GM23338 (cell line): ENCODE data around the gene NRSN2. TPM values are rescaled to one million over a fixed set of nuclear protein-coding genes. Genes with fewer than 3 reads are reported as not detected.
A peak's percentile ranks its signal among the peaks of the same experiment; 100 is the strongest.

Experiments
- ATAC-seq: fragments of 200-7000 bp; cut with Tn5 transposase; 3 replicates; pipeline ENCODE4 v1.9.1; 2020
- DNase-seq: peaks from one replicate; pipeline ENCODE4 v3.0.0-alpha.2; 2015; ENCODE audit warnings: low spot score
- H2AFZ ChIP-seq: fragments of 200-600 bp; sonication (generic); 2 replicates; pipeline ENCODE4 v1.8.0; 2016; ENCODE audit warnings: antibody characterized with exemption, mild to moderate bottlenecking, moderate library complexity
- H3F3A ChIP-seq: fragments of 200-600 bp; sonication (generic); replicated peaks from 2 replicates; pipeline ENCODE4 v1.8.0; 2017; ENCODE audit warnings: antibody characterized with exemption, mixed run types, low read depth
- H3K27ac ChIP-seq: fragments of 200-600 bp; sonication (generic); 2 replicates; pipeline ENCODE4 v1.6.1; 2016; ENCODE audit warnings: low read depth
- H3K27me3 ChIP-seq: fragments of 200-600 bp; sonication (generic); 2 replicates; pipeline ENCODE4 v1.8.0; 2016; ENCODE audit warnings: mild to moderate bottlenecking, mixed run types, moderate library complexity; ENCODE audit not compliant: insufficient read depth
- H3K36me3 ChIP-seq: fragments of 200-600 bp; sonication (generic); 2 replicates; pipeline ENCODE4 v1.8.0; 2016; ENCODE audit warnings: mild to moderate bottlenecking; ENCODE audit not compliant: insufficient read depth
- H3K4me1 ChIP-seq: fragments of 200-600 bp; sonication (generic); 2 replicates; pipeline ENCODE4 v1.8.0; 2016; ENCODE audit warnings: mild to moderate bottlenecking, moderate library complexity; ENCODE audit not compliant: insufficient read depth
- H3K4me2 ChIP-seq: fragments of 200-600 bp; sonication (generic); 2 replicates; pipeline ENCODE4 v1.7.1; 2017; ENCODE audit warnings: mixed run types
- H3K4me3 ChIP-seq: fragments of 200-600 bp; sonication (generic); 2 replicates; pipeline ENCODE4 v1.6.1; 2016; ENCODE audit warnings: mixed run types
- H3K79me2 ChIP-seq: fragments of 200-600 bp; sonication (generic); replicated peaks from 2 replicates; pipeline ENCODE4 v1.8.0; 2017; ENCODE audit warnings: mild to moderate bottlenecking; ENCODE audit not compliant: insufficient read depth
- H3K9me2 ChIP-seq: fragments of 200-600 bp; sonication (generic); 2 replicates; pipeline ENCODE4 v1.8.0; 2017; ENCODE audit not compliant: insufficient read depth
- H4K20me1 ChIP-seq: fragments of 200-600 bp; sonication (generic); replicated peaks from 2 replicates; pipeline ENCODE4 v1.8.0; 2017; ENCODE audit warnings: mild to moderate bottlenecking; ENCODE audit not compliant: insufficient read depth
- H3K27ac Mint-ChIP-seq: 2 replicates; pipeline ENCODE4 v1.8.0; 2020; ENCODE audit warnings: inconsistent platforms, mild to moderate bottlenecking, moderate library complexity, mixed read lengths
- H3K27me3 Mint-ChIP-seq: 3 replicates; pipeline ENCODE4 v1.8.0; 2022; ENCODE audit warnings: low read depth, mild to moderate bottlenecking, moderate library complexity, mixed read lengths, inconsistent platforms; ENCODE audit not compliant: insufficient read depth, poor library complexity
- H3K36me3 Mint-ChIP-seq: 3 replicates; pipeline ENCODE4 v1.8.0; 2021; ENCODE audit warnings: low read depth, mild to moderate bottlenecking, inconsistent platforms, moderate library complexity, mixed read lengths
- H3K4me1 Mint-ChIP-seq: 3 replicates; pipeline ENCODE4 v1.8.0; 2020; ENCODE audit warnings: mild to moderate bottlenecking, inconsistent platforms, mixed read lengths
- H3K4me3 Mint-ChIP-seq: 3 replicates; pipeline ENCODE4 v1.8.0; 2021; ENCODE audit warnings: moderate library complexity, mild to moderate bottlenecking, inconsistent platforms, mixed read lengths
- H3K9me3 Mint-ChIP-seq: 3 replicates; pipeline ENCODE4 v1.8.0; 2020; ENCODE audit warnings: moderate library complexity, mild to moderate bottlenecking, inconsistent platforms, mixed read lengths
- CREB1 ChIP-seq: fragments of 250-450 bp; sonication (Bioruptor Pico); IDR thresholded peaks from 2 replicates; pipeline ENCODE4 v1.5.0; 2020; ENCODE audit warnings: low read depth, mild to moderate bottlenecking, moderate library complexity
- ETS1 ChIP-seq: IDR thresholded peaks from 2 replicates; pipeline ENCODE4 v1.6.1; 2016; ENCODE audit warnings: antibody characterized with exemption
- EZH2 ChIP-seq: fragments of 200-600 bp; sonication (generic); IDR thresholded peaks from one replicate; pipeline ENCODE4 v1.8.0; 2017; ENCODE audit warnings: antibody characterized with exemption, mild to moderate bottlenecking, low read depth; ENCODE audit not compliant: unreplicated experiment
- EZH2phosphoT487 ChIP-seq: fragments of 200-600 bp; sonication (generic); IDR thresholded peaks from one replicate; pipeline ENCODE4 v1.8.1; 2018; ENCODE audit warnings: antibody characterized with exemption; ENCODE audit not compliant: unreplicated experiment
- JUNB ChIP-seq: IDR thresholded peaks from one replicate; pipeline ENCODE4 v1.6.1; 2016; ENCODE audit warnings: antibody characterized with exemption; ENCODE audit not compliant: unreplicated experiment
- NANOG ChIP-seq: IDR thresholded peaks from 2 replicates; pipeline ENCODE4 v1.6.1; 2016; ENCODE audit warnings: antibody characterized with exemption, borderline replicate concordance
- POLR2AphosphoS5 ChIP-seq: IDR thresholded peaks from 2 replicates; pipeline ENCODE4 v1.6.1; 2016; ENCODE audit warnings: antibody characterized with exemption, low read depth
- STAT1 ChIP-seq: IDR thresholded peaks from one replicate; pipeline ENCODE4 v1.6.1; 2016; ENCODE audit warnings: antibody characterized with exemption; ENCODE audit not compliant: unreplicated experiment
- ZNF114 ChIP-seq: fragments of 250-450 bp; sonication (Bioruptor Pico); IDR thresholded peaks from 2 replicates; pipeline ENCODE4 v1.5.0; 2020; ENCODE audit warnings: mild to moderate bottlenecking, moderate library complexity
- ZNF331 ChIP-seq: fragments of 250-450 bp; sonication (Bioruptor Pico); IDR thresholded peaks from 2 replicates; pipeline ENCODE4 v1.5.0; 2020; ENCODE audit warnings: low read depth, mild to moderate bottlenecking, moderate library complexity
- polyA plus RNA-seq: library from polyadenylated mRNA; unstranded; fragments of >200 nt; fragmentation: Nextera tagmentation; extraction: Ambion mirVana; gene quantifications from 2 replicates; pipeline ENCODE4 v1.2.1, GENCODE V29; 2016
- total RNA-seq: library from RNA; depleted of rRNA; stranded (reverse); fragments of >200 nt; shearing (Covaris generic); gene quantifications from 2 replicates; pipeline ENCODE4 v1.2.3, GENCODE V29; 2014
- TF ChIP-seq, protein P1 (sequence below): fragments of 250-450 bp; sonication (Bioruptor Pico); IDR thresholded peaks from 2 replicates; pipeline ENCODE4 v1.5.0; 2020; ENCODE audit warnings: mild to moderate bottlenecking, moderate library complexity
- TF ChIP-seq, protein P2 (sequence below), 2 experiments: fragments of 200-600 bp in 1 of 2; sonication (generic) in 1 of 2; conservative IDR thresholded peaks; 2 replicates each; pipeline versions ENCODE4 v1.5.1 to v1.6.1; 2016 to 2017; ENCODE audit warnings: antibody characterized with exemption in 2 of 2, low read depth in 2 of 2, mild to moderate bottlenecking in 2 of 2, moderate library complexity in 1 of 2
- TF ChIP-seq, protein P3 (sequence below): IDR thresholded peaks from one replicate; pipeline ENCODE4 v1.6.1; 2018; ENCODE audit warnings: antibody characterized with exemption; ENCODE audit not compliant: unreplicated experiment

The NRSN2 gene
- total and polyA plus RNA-seq, 2 experiments from 2014 or later, result 14.4 to 17.9 TPM

- Histone ChIP-seq H4K20me1 (peaks cover 31% of the 10 kb centered on the region), H3K27me3 (no peaks in the 10 kb centered on the region), H3K4me2 (peak overlapping the region; percentile 100), H3K79me2 (peaks cover 37% of the 10 kb centered on the region), H3K4me1 (peaks cover 31% of the 10 kb centered on the region), H3F3A (peaks cover 13% of the 10 kb centered on the region), H3K36me3 (no peaks in the 10 kb centered on the region), H2AFZ (no peak overlapping the region), H3K27ac (no peak overlapping the region), H3K4me3 (peak overlapping the region; percentile 91; the same call in 1 of the 2 replicates), H3K9me2 (no peaks in the 10 kb centered on the region)
- DNase-seq (peak; percentile 15), ATAC-seq (no peak)
- Mint-ChIP-seq H3K27ac (no peak overlapping the region), H3K36me3 (peaks cover 31% of the 10 kb centered on the region), H3K27me3 (peaks cover 2% of the 10 kb centered on the region), H3K4me3 (peak overlapping the region; percentile 90; the same call in 1 of the 3 replicates), H3K4me1 (peaks cover 30% of the 10 kb centered on the region), H3K9me3 (no peaks in the 10 kb centered on the region)
- TF ChIP-seq EZH2phosphoT487 (no peak), STAT1 (no peak), POLR2AphosphoS5 (no peak), NANOG (no peak), ETS1 (no peak), CREB1 (CRISPR knock-in tag) (no peak), EZH2 (no peak), ZNF114 (no peak), ZNF331 (no peak), JUNB (no peak)
- TF ChIP-seq, protein P1, sequence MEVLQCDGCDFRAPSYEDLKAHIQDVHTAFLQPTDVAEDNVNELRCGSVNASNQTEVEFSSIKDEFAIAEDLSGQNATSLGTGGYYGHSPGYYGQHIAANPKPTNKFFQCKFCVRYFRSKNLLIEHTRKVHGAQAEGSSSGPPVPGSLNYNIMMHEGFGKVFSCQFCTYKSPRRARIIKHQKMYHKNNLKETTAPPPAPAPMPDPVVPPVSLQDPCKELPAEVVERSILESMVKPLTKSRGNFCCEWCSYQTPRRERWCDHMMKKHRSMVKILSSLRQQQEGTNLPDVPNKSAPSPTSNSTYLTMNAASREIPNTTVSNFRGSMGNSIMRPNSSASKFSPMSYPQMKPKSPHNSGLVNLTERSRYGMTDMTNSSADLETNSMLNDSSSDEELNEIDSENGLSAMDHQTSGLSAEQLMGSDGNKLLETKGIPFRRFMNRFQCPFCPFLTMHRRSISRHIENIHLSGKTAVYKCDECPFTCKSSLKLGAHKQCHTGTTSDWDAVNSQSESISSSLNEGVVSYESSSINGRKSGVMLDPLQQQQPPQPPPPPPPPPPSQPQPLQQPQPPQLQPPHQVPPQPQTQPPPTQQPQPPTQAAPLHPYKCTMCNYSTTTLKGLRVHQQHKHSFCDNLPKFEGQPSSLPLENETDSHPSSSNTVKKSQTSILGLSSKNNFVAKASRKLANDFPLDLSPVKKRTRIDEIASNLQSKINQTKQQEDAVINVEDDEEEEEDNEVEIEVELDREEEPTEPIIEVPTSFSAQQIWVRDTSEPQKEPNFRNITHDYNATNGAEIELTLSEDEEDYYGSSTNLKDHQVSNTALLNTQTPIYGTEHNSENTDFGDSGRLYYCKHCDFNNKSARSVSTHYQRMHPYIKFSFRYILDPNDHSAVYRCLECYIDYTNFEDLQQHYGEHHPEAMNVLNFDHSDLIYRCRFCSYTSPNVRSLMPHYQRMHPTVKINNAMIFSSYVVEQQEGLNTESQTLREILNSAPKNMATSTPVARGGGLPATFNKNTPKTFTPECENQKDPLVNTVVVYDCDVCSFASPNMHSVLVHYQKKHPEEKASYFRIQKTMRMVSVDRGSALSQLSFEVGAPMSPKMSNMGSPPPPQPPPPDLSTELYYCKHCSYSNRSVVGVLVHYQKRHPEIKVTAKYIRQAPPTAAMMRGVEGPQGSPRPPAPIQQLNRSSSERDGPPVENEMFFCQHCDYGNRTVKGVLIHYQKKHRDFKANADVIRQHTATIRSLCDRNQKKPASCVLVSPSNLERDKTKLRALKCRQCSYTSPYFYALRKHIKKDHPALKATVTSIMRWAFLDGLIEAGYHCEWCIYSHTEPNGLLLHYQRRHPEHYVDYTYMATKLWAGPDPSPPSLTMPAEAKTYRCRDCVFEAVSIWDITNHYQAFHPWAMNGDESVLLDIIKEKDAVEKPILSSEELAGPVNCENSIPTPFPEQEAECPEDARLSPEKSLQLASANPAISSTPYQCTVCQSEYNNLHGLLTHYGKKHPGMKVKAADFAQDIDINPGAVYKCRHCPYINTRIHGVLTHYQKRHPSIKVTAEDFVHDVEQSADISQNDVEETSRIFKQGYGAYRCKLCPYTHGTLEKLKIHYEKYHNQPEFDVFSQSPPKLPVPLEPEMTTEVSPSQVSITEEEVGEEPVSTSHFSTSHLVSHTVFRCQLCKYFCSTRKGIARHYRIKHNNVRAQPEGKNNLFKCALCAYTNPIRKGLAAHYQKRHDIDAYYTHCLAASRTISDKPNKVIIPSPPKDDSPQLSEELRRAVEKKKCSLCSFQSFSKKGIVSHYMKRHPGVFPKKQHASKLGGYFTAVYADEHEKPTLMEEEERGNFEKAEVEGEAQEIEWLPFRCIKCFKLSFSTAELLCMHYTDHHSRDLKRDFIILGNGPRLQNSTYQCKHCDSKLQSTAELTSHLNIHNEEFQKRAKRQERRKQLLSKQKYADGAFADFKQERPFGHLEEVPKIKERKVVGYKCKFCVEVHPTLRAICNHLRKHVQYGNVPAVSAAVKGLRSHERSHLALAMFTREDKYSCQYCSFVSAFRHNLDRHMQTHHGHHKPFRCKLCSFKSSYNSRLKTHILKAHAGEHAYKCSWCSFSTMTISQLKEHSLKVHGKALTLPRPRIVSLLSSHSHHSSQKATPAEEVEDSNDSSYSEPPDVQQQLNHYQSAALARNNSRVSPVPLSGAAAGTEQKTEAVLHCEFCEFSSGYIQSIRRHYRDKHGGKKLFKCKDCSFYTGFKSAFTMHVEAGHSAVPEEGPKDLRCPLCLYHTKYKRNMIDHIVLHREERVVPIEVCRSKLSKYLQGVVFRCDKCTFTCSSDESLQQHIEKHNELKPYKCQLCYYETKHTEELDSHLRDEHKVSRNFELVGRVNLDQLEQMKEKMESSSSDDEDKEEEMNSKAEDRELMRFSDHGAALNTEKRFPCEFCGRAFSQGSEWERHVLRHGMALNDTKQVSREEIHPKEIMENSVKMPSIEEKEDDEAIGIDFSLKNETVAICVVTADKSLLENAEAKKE, result no peak
- TF ChIP-seq, protein P2, sequence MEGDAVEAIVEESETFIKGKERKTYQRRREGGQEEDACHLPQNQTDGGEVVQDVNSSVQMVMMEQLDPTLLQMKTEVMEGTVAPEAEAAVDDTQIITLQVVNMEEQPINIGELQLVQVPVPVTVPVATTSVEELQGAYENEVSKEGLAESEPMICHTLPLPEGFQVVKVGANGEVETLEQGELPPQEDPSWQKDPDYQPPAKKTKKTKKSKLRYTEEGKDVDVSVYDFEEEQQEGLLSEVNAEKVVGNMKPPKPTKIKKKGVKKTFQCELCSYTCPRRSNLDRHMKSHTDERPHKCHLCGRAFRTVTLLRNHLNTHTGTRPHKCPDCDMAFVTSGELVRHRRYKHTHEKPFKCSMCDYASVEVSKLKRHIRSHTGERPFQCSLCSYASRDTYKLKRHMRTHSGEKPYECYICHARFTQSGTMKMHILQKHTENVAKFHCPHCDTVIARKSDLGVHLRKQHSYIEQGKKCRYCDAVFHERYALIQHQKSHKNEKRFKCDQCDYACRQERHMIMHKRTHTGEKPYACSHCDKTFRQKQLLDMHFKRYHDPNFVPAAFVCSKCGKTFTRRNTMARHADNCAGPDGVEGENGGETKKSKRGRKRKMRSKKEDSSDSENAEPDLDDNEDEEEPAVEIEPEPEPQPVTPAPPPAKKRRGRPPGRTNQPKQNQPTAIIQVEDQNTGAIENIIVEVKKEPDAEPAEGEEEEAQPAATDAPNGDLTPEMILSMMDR (conservative IDR thresholded peaks at IDR 0.05; ENCODE audit: low read depth in 2 of 2), result no peak
- TF ChIP-seq, protein P3, sequence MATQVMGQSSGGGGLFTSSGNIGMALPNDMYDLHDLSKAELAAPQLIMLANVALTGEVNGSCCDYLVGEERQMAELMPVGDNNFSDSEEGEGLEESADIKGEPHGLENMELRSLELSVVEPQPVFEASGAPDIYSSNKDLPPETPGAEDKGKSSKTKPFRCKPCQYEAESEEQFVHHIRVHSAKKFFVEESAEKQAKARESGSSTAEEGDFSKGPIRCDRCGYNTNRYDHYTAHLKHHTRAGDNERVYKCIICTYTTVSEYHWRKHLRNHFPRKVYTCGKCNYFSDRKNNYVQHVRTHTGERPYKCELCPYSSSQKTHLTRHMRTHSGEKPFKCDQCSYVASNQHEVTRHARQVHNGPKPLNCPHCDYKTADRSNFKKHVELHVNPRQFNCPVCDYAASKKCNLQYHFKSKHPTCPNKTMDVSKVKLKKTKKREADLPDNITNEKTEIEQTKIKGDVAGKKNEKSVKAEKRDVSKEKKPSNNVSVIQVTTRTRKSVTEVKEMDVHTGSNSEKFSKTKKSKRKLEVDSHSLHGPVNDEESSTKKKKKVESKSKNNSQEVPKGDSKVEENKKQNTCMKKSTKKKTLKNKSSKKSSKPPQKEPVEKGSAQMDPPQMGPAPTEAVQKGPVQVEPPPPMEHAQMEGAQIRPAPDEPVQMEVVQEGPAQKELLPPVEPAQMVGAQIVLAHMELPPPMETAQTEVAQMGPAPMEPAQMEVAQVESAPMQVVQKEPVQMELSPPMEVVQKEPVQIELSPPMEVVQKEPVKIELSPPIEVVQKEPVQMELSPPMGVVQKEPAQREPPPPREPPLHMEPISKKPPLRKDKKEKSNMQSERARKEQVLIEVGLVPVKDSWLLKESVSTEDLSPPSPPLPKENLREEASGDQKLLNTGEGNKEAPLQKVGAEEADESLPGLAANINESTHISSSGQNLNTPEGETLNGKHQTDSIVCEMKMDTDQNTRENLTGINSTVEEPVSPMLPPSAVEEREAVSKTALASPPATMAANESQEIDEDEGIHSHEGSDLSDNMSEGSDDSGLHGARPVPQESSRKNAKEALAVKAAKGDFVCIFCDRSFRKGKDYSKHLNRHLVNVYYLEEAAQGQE, result no peak
Measured at GRCh38 chr20:329851-330232, 17.1 kb upstream of the NRSN2 start.
